HL-60/S4 treated with retinoic acid at 250 ng/mL for 4 days and 3 days (cell line): ENCODE results near the gene CRAMP1.
"Not testable (repeated sequence)": the region's sequence is repeated elsewhere in the genome, so short reads cannot be mapped to it uniquely, and the experiment has no call there.

Source experiments
- in situ Hi-C: fragments of 300-500 bp; cut with MboI; formaldehyde crosslinking; loops from 2 replicates; pipeline ENCODE4 v1.7.0; 2022; ENCODE audit warnings: low sequenced_read_pairs

The CRAMP1 gene

GRCh38 chr16:1677942-1678499, 65.9 kb downstream of the CRAMP1 start, which contains the start of gene JPT2:
Gene JPT2, plus strand, starts transcription at chr16:1678279. Its CDS starts 34 bp downstream, at chr16:1678313.
- in situ Hi-C loops: no loop called here

DNA sequence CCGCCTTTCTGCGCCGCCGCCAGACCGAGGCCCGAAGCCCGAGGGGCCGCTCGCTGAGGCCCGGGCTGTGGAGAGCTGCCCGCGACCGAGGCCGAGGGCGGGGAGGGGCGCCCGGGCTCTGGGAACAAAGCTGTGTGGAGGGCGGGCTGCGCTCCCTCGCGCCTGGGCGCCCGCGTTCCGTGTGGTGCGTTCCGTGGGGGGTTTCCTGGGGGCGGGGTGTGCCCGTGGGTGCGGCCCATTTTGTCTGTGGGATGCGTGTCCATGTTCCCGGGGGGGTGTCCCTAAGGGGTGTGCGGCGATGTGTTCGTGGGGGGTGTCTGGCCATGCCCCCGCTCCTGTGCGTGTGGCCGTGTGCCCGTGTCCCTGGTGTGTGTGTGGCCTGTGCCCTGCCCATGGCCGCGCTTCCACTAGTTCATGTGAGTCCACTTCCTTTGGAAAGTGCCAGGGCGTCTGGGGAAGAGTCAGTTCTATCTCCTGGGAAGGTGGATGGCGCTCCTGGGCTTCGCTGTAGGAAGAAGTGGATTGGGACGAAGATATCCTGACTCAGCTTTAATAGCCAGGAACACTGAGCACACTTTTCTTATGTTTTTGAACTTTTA, 66.4 kb downstream of the CRAMP1 start:
- in situ Hi-C loops: no loop called here

DNA sequence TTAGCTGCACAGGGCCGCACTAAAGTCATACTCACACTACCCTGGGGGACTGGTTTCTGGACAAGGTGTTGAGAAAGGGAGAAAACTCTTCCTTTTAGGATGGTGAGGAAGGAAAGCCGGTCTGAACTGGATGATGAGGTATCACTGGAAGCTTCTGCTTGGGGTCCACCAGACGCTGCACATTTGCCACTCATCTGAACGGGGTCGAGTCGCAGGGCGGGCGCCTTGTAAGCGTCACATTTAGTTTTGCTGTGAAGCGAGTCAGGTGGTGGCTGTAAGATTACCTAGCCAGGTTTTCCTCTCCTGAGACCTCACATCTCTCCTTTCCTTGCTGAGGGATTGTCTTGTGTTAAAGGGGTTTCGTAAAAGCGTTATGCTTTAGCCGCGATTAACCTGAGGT, 68.2 kb downstream of the CRAMP1 start:
- in situ Hi-C loops: no loop called here

- in situ Hi-C loops: no loop called here
Measured at GRCh38 chr16:1681032-1681431, 68.9 kb downstream of the CRAMP1 start.

DNA sequence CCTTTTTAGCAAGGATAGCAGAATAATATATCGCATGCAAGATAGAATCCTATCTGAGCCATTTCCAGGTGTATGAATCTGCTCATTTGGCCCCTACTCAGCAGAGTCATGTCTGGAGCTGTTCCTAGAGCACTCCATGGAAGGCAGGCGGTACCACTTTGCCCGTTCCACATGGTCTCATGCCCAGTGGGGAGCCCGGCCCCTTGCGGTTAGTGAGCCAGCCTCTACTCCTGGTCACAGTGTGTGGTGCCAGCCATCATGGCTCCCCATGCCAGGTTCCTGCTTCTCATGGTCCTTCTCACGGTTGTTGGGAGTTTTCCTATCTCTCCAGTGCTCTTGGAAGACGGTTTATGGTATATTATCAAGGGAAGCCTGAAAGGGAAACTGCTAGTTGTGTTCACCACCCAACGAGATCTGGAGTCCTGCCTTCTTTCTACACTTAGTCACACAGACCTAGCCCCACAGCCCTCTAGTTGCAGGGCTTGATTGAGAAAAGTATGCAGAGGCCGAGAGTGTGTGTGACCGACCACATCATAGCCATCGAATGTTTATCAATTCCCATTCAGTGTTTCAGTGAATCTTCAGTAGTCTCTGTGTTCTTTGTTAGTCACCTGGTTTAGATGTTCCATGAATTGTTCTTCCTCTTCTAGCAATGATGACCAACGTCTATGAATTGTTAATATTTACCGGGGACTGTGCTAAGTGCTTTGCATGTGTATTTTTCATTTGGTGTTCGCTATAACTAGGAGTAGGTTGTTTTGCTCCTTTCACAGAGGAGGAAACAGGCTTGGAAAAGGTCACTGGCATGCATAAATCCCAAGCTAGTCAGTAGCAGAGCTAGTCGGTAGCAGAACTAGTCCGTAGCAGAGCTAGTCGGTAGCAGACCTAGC, 75.5 kb downstream of the CRAMP1 start:
- in situ Hi-C loops: no loop called here

DNA sequence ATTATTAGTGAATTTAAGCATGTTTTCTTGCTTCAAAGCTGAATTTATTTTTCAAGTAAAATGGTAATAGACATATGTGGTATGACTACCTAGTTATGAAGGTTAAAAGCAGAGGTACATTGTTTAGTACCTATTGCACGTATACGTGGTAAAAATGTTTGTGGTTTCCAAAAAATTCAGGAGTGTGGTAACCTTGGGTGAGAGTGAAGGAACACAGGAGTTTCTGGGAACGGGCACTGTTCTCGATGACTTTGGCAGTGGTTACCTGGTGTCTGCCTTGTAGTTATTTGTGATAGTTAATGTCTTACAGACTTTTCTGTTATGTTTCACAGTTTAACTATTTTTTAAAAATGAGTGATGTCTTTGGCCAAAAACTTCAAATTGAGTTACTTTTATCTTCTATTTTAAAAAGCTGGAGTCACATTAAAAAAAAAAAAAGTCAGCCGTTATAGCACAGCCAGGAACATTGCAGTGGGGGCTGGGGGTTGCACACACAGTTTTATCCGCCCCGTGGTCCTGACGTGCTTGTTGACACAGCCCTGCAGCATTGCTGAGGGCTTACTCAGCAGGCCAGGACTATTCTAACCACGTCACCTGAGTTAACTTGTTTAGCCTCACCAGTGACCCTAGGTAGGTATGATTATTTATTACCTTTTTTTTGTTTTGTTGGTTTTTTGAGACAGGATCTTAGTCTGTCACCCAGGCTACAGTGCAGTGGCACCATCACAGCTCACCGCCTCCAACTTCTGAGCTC, 76.8 kb downstream of the CRAMP1 start:
- in situ Hi-C loops: no loop called here

DNA sequence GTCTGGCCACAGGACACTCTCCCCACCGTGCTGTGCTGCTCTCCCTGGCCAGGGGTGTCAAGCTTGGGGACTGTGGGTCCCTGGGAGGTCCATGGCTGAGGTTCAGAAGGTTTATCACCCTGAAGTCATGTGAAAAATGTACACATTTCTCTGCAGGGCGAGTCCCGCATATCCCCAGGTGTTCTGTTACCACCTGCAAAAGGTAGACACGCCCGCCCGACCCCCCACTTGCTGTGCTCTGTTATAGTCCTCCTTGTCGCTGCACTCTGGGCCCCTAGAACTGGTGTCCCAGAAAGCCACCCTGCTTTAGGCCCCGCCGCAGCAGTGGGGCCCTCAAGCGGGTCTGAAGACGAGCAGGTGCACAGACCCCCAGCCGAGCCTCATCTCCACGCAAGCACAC, 77.7 kb downstream of the CRAMP1 start:
- in situ Hi-C loops: no loop called here

GRCh38 chr16:1690810-1691209, 78.7 kb downstream of the CRAMP1 start:
- in situ Hi-C loops: no loop called here

DNA sequence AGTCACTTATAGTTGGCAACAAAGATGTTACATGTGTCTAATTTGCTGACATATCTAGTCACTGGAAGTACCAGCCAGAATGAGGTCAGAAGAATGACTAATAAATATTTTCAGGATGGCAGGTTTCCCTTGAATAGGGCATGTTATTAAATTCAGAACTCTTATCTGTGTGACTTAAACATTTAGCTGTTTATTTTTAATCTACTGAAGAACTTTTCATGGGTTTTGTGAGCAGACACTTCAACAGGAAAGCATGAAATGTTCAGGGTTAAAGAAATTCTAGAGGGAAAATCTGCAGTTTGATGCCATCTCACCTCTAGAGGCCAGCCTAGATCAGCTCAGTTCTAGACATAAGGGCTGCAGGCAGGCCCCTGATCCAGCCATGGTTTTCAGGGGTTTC, 79.1 kb downstream of the CRAMP1 start:
- in situ Hi-C loops: no loop called here

DNA sequence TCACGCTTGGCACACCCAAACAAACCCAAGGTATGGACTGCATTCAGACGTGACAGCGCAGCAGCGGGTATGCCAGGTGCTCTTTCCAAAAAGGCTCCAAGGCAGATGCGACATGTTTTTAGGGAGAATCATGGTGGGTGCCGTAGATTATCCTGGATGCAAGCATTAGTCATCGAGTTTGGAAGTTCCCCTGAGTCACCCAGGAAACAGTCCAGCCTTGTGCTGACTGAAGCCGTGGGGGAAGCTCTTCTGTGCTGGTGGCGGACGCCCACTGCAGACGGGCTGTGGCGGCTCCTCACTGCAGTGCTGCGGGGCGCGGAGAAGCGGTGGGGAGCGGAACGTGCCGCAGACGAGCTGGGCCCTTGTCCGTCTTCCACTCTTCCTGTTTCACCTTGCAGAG, 79.8 kb downstream of the CRAMP1 start:
- in situ Hi-C loops: no loop called here

- in situ Hi-C loops: no loop called here
Measured at GRCh38 chr16:1696863-1697262, 84.7 kb downstream of the CRAMP1 start.

GRCh38 chr16:1698680-1699079, 86.5 kb downstream of the CRAMP1 start:
- in situ Hi-C loops: no loop called here

GRCh38 chr16:1700246-1700645, 88.1 kb downstream of the CRAMP1 start:
- in situ Hi-C loops: no loop called here

- in situ Hi-C loops: no loop called here
Measured at GRCh38 chr16:1701216-1701878, 89.2 kb downstream of the CRAMP1 start.

- in situ Hi-C loops: not testable (repeated sequence)
Measured at GRCh38 chr16:1705324-1705687, 93.1 kb downstream of the CRAMP1 start.

DNA sequence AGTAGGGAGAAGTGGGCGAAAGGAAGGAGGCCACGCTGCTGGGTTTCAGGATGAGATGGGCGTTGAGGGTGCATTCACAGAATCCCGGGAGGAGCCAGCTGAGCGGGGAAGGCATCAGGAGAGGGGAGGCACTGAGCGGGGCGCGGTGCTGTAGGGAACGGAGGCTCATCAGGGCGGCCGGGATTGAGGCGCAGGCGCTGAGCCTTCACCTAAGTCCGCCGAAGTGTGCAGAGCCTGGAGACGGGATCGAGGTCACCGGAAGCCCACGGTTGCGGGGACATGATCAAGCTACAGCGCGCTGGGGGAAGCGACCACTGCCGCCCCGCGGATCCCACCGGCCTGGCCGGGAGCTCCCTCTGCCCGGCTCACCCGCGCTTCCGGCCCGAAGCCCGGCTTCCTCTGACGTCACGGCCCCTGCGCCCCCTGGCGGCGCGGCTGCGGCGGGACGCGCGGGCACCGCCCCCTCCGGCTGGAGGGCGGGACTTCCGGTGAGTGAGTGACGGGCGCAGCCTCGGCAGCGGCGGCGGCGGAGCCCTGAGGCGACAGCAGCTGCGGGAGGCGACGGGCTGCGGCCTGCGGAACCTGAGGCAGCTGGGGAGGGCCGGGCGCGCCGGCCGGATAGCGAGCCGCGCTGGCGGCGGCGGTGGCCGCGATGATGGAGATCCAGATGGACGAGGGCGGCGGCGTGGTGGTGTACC, 93.7 kb downstream of the CRAMP1 start, which contains the start of gene MAPK8IP3:
TSS of gene MAPK8IP3 (plus strand) at position 508 of the 698 bp plus-strand sequence. CDS start at position 653, 145 bp downstream.
- in situ Hi-C loops: no loop called here

GRCh38 chr16:1706386-1707192, 94.4 kb downstream of the CRAMP1 start:
- in situ Hi-C loops: no loop called here

DNA sequence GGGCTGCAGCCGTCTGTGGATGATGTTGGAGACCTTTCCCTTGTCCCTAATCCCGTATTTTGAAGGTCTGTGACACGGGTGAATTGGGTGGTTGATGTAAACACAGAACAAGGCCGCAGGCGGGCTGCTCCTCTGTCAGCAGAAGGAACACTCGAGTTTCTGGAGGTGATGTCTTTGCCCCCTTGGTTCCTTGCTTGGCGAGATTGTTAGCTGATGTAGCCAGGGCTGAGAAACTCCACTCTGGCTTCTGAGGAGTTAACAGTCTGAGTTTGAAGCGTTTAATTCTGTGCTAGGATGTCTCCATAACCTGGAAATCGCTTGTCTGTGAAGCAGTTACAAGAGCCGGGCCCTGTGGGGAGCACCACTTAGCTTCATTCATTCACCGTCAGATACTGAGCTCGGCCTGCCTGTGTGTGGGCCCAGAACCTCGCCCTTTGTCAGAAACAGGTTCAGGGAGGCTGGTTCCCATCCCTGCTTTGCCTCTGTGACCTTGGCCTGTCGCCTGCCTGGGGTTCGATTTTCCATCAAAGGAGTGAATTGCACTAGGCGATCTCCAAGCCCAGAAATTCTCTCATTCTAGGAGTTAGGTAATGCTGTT, 95.1 kb downstream of the CRAMP1 start:
- in situ Hi-C loops: no loop called here
